ENCODE measurements around the gene CACNG5.

Gene CACNG5

GRCh38 chr17:66834919-66835454 lies at the start of gene CACNG5:
Gene CACNG5 (plus strand): TSS chr17:66835117. CDS start chr17:66877333, 42,216 bp downstream.
- DNase-seq: no peak

GRCh38 chr17:66786107-66786506 lies 48.8 kb upstream of the CACNG5 start:
- no peak for DNase-seq

GRCh38 chr17:66787914-66788313 lies 47.0 kb upstream of the CACNG5 start:
- DNase-seq: no peak

GRCh38 chr17:66789093-66789492 lies 45.8 kb upstream of the CACNG5 start:
- no peak for DNase-seq

GRCh38 chr17:66789961-66790437 lies 44.9 kb upstream of the CACNG5 start:
- no peak for DNase-seq

- no peak for DNase-seq
Observed at GRCh38 chr17:66790501-66791061, 44.3 kb upstream of the CACNG5 start.

GRCh38 chr17:66791347-66791746 lies 43.6 kb upstream of the CACNG5 start:
- no peak for DNase-seq

- DNase-seq: no peak
Observed at GRCh38 chr17:66793814-66794213, 41.1 kb upstream of the CACNG5 start.

GRCh38 chr17:66795486-66795885 lies 39.4 kb upstream of the CACNG5 start:
- no peak for DNase-seq

- no peak for DNase-seq
Observed at GRCh38 chr17:66799849-66800537, 34.9 kb upstream of the CACNG5 start.

- no peak for DNase-seq
Observed at GRCh38 chr17:66803474-66803951, 31.4 kb upstream of the CACNG5 start.

GRCh38 chr17:66805567-66805966 lies 29.4 kb upstream of the CACNG5 start:
- no peak for DNase-seq

- DNase-seq: no peak
Observed at GRCh38 chr17:66807182-66807581, 27.7 kb upstream of the CACNG5 start.

- DNase-seq: no peak
Observed at GRCh38 chr17:66809408-66809807, 25.5 kb upstream of the CACNG5 start.

GRCh38 chr17:66810951-66811682 lies 23.8 kb upstream of the CACNG5 start:
- DNase-seq: no peak

GRCh38 chr17:66811683-66812054 lies 23.2 kb upstream of the CACNG5 start:
- no peak for DNase-seq

- no peak for DNase-seq
Observed at GRCh38 chr17:66812571-66812970, 22.3 kb upstream of the CACNG5 start.

GRCh38 chr17:66813296-66813695 lies 21.6 kb upstream of the CACNG5 start:
- no peak for DNase-seq

GRCh38 chr17:66814026-66814425 lies 20.9 kb upstream of the CACNG5 start:
- no peak for DNase-seq

- DNase-seq: no peak
Observed at GRCh38 chr17:66814570-66814969, 20.3 kb upstream of the CACNG5 start.

GRCh38 chr17:66817750-66818149 lies 17.2 kb upstream of the CACNG5 start:
- no peak for DNase-seq

- no peak for DNase-seq
Observed at GRCh38 chr17:66819466-66819865, 15.5 kb upstream of the CACNG5 start.

- DNase-seq: no peak
Observed at GRCh38 chr17:66822009-66822408, 12.9 kb upstream of the CACNG5 start.

- DNase-seq: no peak
Observed at GRCh38 chr17:66826856-66827255, 8.1 kb upstream of the CACNG5 start.
